K562 (cell line): Measurements from ENCODE around the gene MPST.

Experiments used
- CBX8 ChIP-seq: fragments of 200-600 bp; sonication (generic); IDR thresholded peaks from 2 replicates; pipeline ENCODE4 v1.6.1; 2012; ENCODE audit warnings: borderline replicate concordance, mixed run types, low read depth, mild to moderate bottlenecking, moderate library complexity, mixed read lengths, low read length, control low read depth, inconsistent platforms; ENCODE audit not compliant: poor library complexity, severe bottlenecking; ENCODE audit errors: extremely low read depth
- CREM ChIP-seq: IDR thresholded peaks from 2 replicates; pipeline ENCODE4 v1.6.1; 2014; ENCODE audit warnings: antibody characterized with exemption, low read depth
- MBD2 ChIP-seq: sonication (generic); IDR thresholded peaks from 2 replicates; pipeline ENCODE4 v1.6.1; 2016; ENCODE audit warnings: low read depth, borderline replicate concordance
- POLR2A ChIP-seq: fragments of 450-650 bp; conservative IDR thresholded peaks from 2 replicates; pipeline ENCODE4 v1.6.1; 2016
- RBM39 ChIP-seq: fragments of 200-400 bp; formaldehyde crosslinking; optimal IDR thresholded peaks from 2 replicates; pipeline ENCODE3; 2018; ENCODE audit warnings: low read depth, low read length
- STAT6 ChIP-seq: sonication (generic); formaldehyde crosslinking; IDR thresholded peaks from 2 replicates; pipeline ENCODE4 v1.8.1; 2023; ENCODE audit warnings: mild to moderate bottlenecking, missing genetic modification reagents
- ZSCAN29 ChIP-seq: fragments of 450-650 bp; IDR thresholded peaks from 2 replicates; pipeline ENCODE4 v1.6.1; 2017
- TF ChIP-seq, protein P1 (sequence below), 2 experiments: fragments of 450-650 bp in 1 of 2; sonication (generic) in 1 of 2; formaldehyde crosslinking; conservative IDR thresholded peaks; 2 replicates each; pipeline versions ENCODE4 v1.4.0 to v1.8.1; 2020 to 2022; ENCODE audit warnings: mild to moderate bottlenecking in 1 of 2, missing genetic modification reagents in 1 of 2
- TF ChIP-seq, protein P2 (sequence below), 3 experiments: IDR thresholded peaks in 2 of 3; conservative IDR thresholded peaks in 1 of 3; 2 replicates each; pipeline ENCODE4 v1.5.1; 2011 to 2012; ENCODE audit warnings: low read length in 3 of 3, mild to moderate bottlenecking in 3 of 3, control low read depth in 2 of 3, improper control_type of control experiment in 1 of 3, inconsistent platforms in 1 of 3, low read depth in 1 of 3, mixed read lengths in 1 of 3, moderate library complexity in 1 of 3; ENCODE audit not compliant: insufficient read depth in 2 of 3

- TF ChIP-seq MBD2 (no peak), ZSCAN29 (no peak), CBX8 (no peak), RBM39 (no peak), STAT6 (CRISPR knock-in tag) (no peak), POLR2A (no peak), CREM (no peak)
- TF ChIP-seq, protein P1, sequence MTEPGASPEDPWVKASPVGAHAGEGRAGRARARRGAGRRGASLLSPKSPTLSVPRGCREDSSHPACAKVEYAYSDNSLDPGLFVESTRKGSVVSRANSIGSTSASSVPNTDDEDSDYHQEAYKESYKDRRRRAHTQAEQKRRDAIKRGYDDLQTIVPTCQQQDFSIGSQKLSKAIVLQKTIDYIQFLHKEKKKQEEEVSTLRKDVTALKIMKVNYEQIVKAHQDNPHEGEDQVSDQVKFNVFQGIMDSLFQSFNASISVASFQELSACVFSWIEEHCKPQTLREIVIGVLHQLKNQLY (CRISPR knock-in tag; conservative IDR thresholded peaks at IDR 0.05), result no peak
- TF ChIP-seq, protein P2, sequence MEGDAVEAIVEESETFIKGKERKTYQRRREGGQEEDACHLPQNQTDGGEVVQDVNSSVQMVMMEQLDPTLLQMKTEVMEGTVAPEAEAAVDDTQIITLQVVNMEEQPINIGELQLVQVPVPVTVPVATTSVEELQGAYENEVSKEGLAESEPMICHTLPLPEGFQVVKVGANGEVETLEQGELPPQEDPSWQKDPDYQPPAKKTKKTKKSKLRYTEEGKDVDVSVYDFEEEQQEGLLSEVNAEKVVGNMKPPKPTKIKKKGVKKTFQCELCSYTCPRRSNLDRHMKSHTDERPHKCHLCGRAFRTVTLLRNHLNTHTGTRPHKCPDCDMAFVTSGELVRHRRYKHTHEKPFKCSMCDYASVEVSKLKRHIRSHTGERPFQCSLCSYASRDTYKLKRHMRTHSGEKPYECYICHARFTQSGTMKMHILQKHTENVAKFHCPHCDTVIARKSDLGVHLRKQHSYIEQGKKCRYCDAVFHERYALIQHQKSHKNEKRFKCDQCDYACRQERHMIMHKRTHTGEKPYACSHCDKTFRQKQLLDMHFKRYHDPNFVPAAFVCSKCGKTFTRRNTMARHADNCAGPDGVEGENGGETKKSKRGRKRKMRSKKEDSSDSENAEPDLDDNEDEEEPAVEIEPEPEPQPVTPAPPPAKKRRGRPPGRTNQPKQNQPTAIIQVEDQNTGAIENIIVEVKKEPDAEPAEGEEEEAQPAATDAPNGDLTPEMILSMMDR (IDR thresholded peaks at IDR 0.05 in 2 of 3, conservative IDR thresholded peaks at IDR 0.05 in 1 of 3; ENCODE audit: insufficient read depth in 2 of 3, low read depth in 1 of 3, low read length in 3 of 3), result no peak
Observed at GRCh38 chr22:37060801-37061610, 41.5 kb downstream of the MPST start.
